Lower leg skin (tissue), 4 donors: ENCODE measurements around the gene GRIFIN. TPM values are rescaled to one million over a fixed set of nuclear protein-coding genes. Genes with fewer than 3 reads are reported as not detected.
A peak's percentile ranks its signal among the peaks of the same experiment; 100 is the strongest.

Experiments
- DNase-seq, 2 donors: peaks; one replicate each; pipeline ENCODE4 v3.0.0-alpha.2; 2019; ENCODE audit warnings: low spot score in 2 of 2
- H3K4me3 ChIP-seq: fragments of 200-600 bp; sonication (generic); 2 replicates; pipeline ENCODE4 v1.5.1; 2017; ENCODE audit warnings: mild to moderate bottlenecking, low read depth; ENCODE audit not compliant: poor library complexity, severe bottlenecking
- CTCF ChIP-seq, 3 donors: fragments of 450-650 bp; IDR thresholded peaks; one replicate each; pipeline ENCODE4 v1.5.1; 2016; ENCODE audit warnings: antibody characterized with exemption in 3 of 3, mild to moderate bottlenecking in 3 of 3, moderate library complexity in 2 of 3
- POLR2A ChIP-seq, 2 donors: fragments of 450-650 bp; IDR thresholded peaks; one replicate each; pipeline ENCODE4 v1.6.1; 2016 to 2017; ENCODE audit warnings: antibody characterized with exemption in 2 of 2, mild to moderate bottlenecking in 1 of 2, moderate library complexity in 1 of 2
- WGBS, 2 donors: methylation state at CpG; one replicate each; pipeline ENCODE4 v1.1.5; 2018; 5-methylcytosine and 5-hydroxymethylcytosine counted together
- intact Hi-C: fragments of 100-400 bp; cut with DNase I; formaldehyde crosslinking; loops from one replicate; pipeline ENCODE4 v1.15.0; 2023; ENCODE audit warnings: low total_unique reads
- total RNA-seq, 4 donors: library from RNA; depleted of rRNA; stranded (reverse); fragments of >200 nt; gene quantifications; one replicate each; pipeline ENCODE4 v1.1.0, GENCODE V29; 2016

Gene GRIFIN
- total RNA-seq, 4 donors from 2014 or later, result not detected

- TF ChIP-seq CTCF (IDR thresholded peaks at IDR 0.05) (no peak), POLR2A (IDR thresholded peaks at IDR 0.05) (no peak)
- H3K4me3 ChIP-seq, result no peak overlapping the region
Observed at GRCh38 chr7:2481195-2481594, 5.0 kb upstream of the GRIFIN start.

GRCh38 chr7:2480070-2480408 is 3.8 kb upstream of the GRIFIN start:
- no peak overlapping the region for H3K4me3 ChIP-seq
- 69 to 83% methylated on average over 16 to 18 of the region's 21 CpGs for WGBS, 2 donors
- no peak for DNase-seq
- TF ChIP-seq POLR2A (IDR thresholded peaks at IDR 0.05) (no peak), CTCF (IDR thresholded peaks at IDR 0.05) (no peak)
- intact Hi-C loops, result no loop called here

More at GRCh38 chr7:2481195-2481594, 5.0 kb upstream of the GRIFIN start:
- WGBS, 2 donors, result 79 to 83% methylated on average over 4 of the region's 4 CpGs
- intact Hi-C loops, result no loop called here
- no peak for DNase-seq

- DNase-seq, result no peak
- no peak overlapping the region for H3K4me3 ChIP-seq
- TF ChIP-seq CTCF (IDR thresholded peaks at IDR 0.05) (no peak), POLR2A (IDR thresholded peaks at IDR 0.05) (no peak)
- WGBS, 2 donors, result 72 to 75% methylated on average over 16 of the region's 16 CpGs
- intact Hi-C loops, result loop anchor here (10.0 kb wide), 1 partner anchor 905 kb away; the partner anchor contains the start of gene PSMG3
Observed at GRCh38 chr7:2479276-2480069, 3.3 kb upstream of the GRIFIN start.

- DNase-seq, result no peak
- TF ChIP-seq CTCF (IDR thresholded peaks at IDR 0.05) (no peak), POLR2A (IDR thresholded peaks at IDR 0.05) (no peak)
- H3K4me3 ChIP-seq, result no peak overlapping the region
- 47 to 51% methylated on average over 6 to 19 of the region's 19 CpGs for WGBS, 2 donors
- intact Hi-C loops, result loop anchor here (10.0 kb wide), 1 partner anchor 904 kb away; the partner anchor contains the start of gene PSMG3
Observed at GRCh38 chr7:2478800-2479199, 2.6 kb upstream of the GRIFIN start.

- no peak overlapping the region for H3K4me3 ChIP-seq
- 7 to 35% methylated on average over 8 to 9 of the region's 11 CpGs for WGBS, 2 donors
- TF ChIP-seq CTCF (IDR thresholded peaks at IDR 0.05), result no peak
- TF ChIP-seq POLR2A (IDR thresholded peaks at IDR 0.05), result no peak
- intact Hi-C loops, result loop anchor here (10.0 kb wide), 1 partner anchor 904 kb away; the partner anchor contains the start of gene PSMG3
- DNase-seq, result peak; percentile 80 to 94
Observed at GRCh38 chr7:2478399-2478785, 2.2 kb upstream of the GRIFIN start.
